Osteocyte (in vitro differentiated cells): Measurements from ENCODE around the gene KIZ. TPM values are rescaled to one million over a fixed set of nuclear protein-coding genes. Genes with fewer than 3 reads are reported as not detected.
A peak's percentile ranks its signal among the peaks of the same experiment; 100 is the strongest.

ENCODE experiments used
- DNase-seq: peaks from one replicate; pipeline ENCODE4 v3.0.0; 2021; ENCODE audit warnings: mixed read lengths; ENCODE audit not compliant: unreplicated experiment; ENCODE audit errors: extremely low spot score
- H3K27ac Mint-ChIP-seq: one replicate; pipeline ENCODE4 v1.8.0; 2021; ENCODE audit warnings: mild to moderate bottlenecking, mixed read lengths; ENCODE audit not compliant: unreplicated experiment
- H3K27me3 Mint-ChIP-seq: one replicate; pipeline ENCODE4 v1.8.0; 2021; ENCODE audit warnings: mixed read lengths; ENCODE audit not compliant: unreplicated experiment
- H3K36me3 Mint-ChIP-seq: one replicate; pipeline ENCODE4 v1.8.0; 2021; ENCODE audit warnings: mixed read lengths; ENCODE audit not compliant: unreplicated experiment
- H3K4me1 Mint-ChIP-seq: one replicate; pipeline ENCODE4 v1.8.0; 2021; ENCODE audit warnings: mixed read lengths; ENCODE audit not compliant: unreplicated experiment
- H3K4me3 Mint-ChIP-seq: one replicate; pipeline ENCODE4 v1.8.0; 2021; ENCODE audit warnings: mild to moderate bottlenecking, moderate library complexity, mixed read lengths; ENCODE audit not compliant: unreplicated experiment
- H3K9me3 Mint-ChIP-seq: one replicate; pipeline ENCODE4 v1.8.0; 2021; ENCODE audit warnings: mixed read lengths; ENCODE audit not compliant: unreplicated experiment
- CTCF ChIP-seq: fragments of 200-600 bp; sonication (generic); IDR thresholded peaks from 2 replicates; pipeline ENCODE4 v1.5.0; 2021; ENCODE audit warnings: antibody characterized with exemption, mild to moderate bottlenecking, moderate library complexity
- total RNA-seq: library from RNA; stranded (reverse); gene quantifications from 2 replicates; pipeline ENCODE4 v1.2.1, GENCODE V29; 2021

The KIZ gene
- total RNA-seq, 1 donor from 2014 or later = 21.2 TPM

GRCh38 chr20:21106171-21107017, 19.5 kb upstream of the KIZ start, which contains the start of gene LINC00237:
TSS of gene LINC00237 (minus strand) at chr20:21106358.
- TF ChIP-seq CTCF = no peak
- H3K27me3 Mint-ChIP-seq = peaks cover 88% of the 10 kb centered on the region
- H3K4me1 Mint-ChIP-seq = peaks cover 13% of the 10 kb centered on the region
- no peak for DNase-seq
- H3K27ac Mint-ChIP-seq = no peak within 1 kb of the TSS
- no peaks in the 10 kb centered on the region for H3K9me3 Mint-ChIP-seq
- no peaks in the 10 kb centered on the region for H3K36me3 Mint-ChIP-seq
- peak within 1 kb of the TSS; percentile 40 for H3K4me3 Mint-ChIP-seq

DNA sequence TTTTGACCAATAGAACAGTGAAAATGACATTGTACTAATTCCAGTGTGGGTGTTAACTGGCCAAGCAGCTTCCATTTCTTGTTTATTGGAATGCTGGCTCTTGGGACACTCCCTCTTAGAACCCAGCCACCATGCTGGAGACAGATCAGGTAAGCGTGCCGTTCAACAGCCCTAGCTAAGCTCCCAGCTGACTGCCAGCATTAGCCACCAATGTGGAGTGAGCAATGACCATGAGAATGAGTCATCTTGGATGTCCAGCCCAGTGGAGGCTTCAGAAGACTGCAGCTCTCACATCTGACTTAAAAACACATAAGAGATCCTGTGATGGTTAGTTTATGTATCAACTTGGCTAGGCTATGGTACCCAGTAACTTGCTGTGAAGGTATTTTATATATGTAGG, 16.7 kb upstream of the KIZ start:
- no peak for DNase-seq
- peaks cover 92% of the 10 kb centered on the region for H3K27me3 Mint-ChIP-seq
- no peaks in the 10 kb centered on the region for H3K9me3 Mint-ChIP-seq
- H3K36me3 Mint-ChIP-seq = no peaks in the 10 kb centered on the region
- H3K4me1 Mint-ChIP-seq = peaks cover 2% of the 10 kb centered on the region
- no peak overlapping the region for H3K4me3 Mint-ChIP-seq
- no peak for TF ChIP-seq CTCF
- H3K27ac Mint-ChIP-seq = no peak overlapping the region

GRCh38 chr20:21110811-21111210, 15.1 kb upstream of the KIZ start:
- Mint-ChIP-seq H3K9me3 (no peaks in the 10 kb centered on the region), H3K4me3 (no peak overlapping the region), H3K27ac (no peak overlapping the region), H3K36me3 (no peaks in the 10 kb centered on the region), H3K27me3 (peaks cover 88% of the 10 kb centered on the region), H3K4me1 (peaks cover 2% of the 10 kb centered on the region)
- no peak for TF ChIP-seq CTCF
- DNase-seq = no peak

- no peak overlapping the region for H3K4me3 Mint-ChIP-seq
- no peak for DNase-seq
- H3K9me3 Mint-ChIP-seq = no peaks in the 10 kb centered on the region
- no peaks in the 10 kb centered on the region for H3K4me1 Mint-ChIP-seq
- TF ChIP-seq CTCF = no peak
- H3K27ac Mint-ChIP-seq = no peak overlapping the region
- H3K27me3 Mint-ChIP-seq = peaks cover 82% of the 10 kb centered on the region
- H3K36me3 Mint-ChIP-seq = no peaks in the 10 kb centered on the region
Measured at GRCh38 chr20:21111416-21111815, 14.5 kb upstream of the KIZ start.

DNA sequence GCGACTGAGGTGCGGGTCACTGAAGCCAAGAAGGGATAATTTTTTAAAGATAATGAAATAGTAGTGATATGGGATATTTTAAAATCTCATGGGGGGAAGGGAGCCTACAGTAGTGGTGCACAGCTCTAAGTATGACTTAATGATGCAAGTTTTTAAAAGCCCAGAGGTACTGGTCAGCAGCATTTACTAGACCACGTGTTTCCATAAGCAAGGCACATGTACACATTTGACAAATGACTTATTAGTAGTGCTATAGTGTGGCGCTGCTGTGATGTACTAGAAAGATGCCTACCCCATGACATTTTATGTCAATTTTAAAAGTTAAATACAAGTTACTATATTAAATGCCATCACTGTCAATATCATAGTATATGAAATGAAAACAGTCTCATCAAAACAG, 12.2 kb upstream of the KIZ start:
- Mint-ChIP-seq H3K9me3 (no peaks in the 10 kb centered on the region), H3K27ac (no peak overlapping the region), H3K36me3 (no peaks in the 10 kb centered on the region), H3K4me3 (no peak overlapping the region), H3K27me3 (peaks cover 72% of the 10 kb centered on the region), H3K4me1 (no peaks in the 10 kb centered on the region)
- DNase-seq = no peak
- TF ChIP-seq CTCF = no peak
